Lung (tissue), 12 donors: ENCODE measurements around the gene MYOZ3. TPM values are rescaled to one million over a fixed set of nuclear protein-coding genes. Genes with fewer than 3 reads are reported as not detected.
A peak's percentile ranks its signal among the peaks of the same experiment; 100 is the strongest.

Experiments
- ATAC-seq: fragments of 200-7000 bp; cut with Tn5 transposase; one replicate; pipeline ENCODE4 v1.9.1; 2020; ENCODE audit warnings: moderate number of reproducible peaks; ENCODE audit not compliant: insufficient read depth, low FRiP score
- DNase-seq, 3 donors: peaks; one replicate each; pipeline ENCODE4 v3.0.0-alpha.2; 2013 to 2017
- H3K27ac ChIP-seq, 2 donors: one replicate each; pipeline ENCODE4 v1.5.1; 2013; ENCODE audit warnings: mild to moderate bottlenecking in 2 of 2, moderate library complexity in 2 of 2, control low read depth in 1 of 2, inconsistent platforms in 1 of 2, low read depth in 1 of 2, low read length in 1 of 2
- H3K27me3 ChIP-seq, 3 donors: one replicate each; pipeline ENCODE4 v1.5.1; 2013; ENCODE audit warnings: low read length in 2 of 3; ENCODE audit not compliant: control insufficient read depth in 3 of 3, insufficient read depth in 3 of 3
- H3K36me3 ChIP-seq, 4 donors: one replicate each; pipeline ENCODE4 v1.5.1; 2013; ENCODE audit warnings: low read length in 4 of 4, mild to moderate bottlenecking in 1 of 4, moderate library complexity in 1 of 4; ENCODE audit not compliant: control insufficient read depth in 4 of 4, insufficient read depth in 4 of 4
- H3K4me1 ChIP-seq, 5 donors: one replicate each; pipeline ENCODE4 v1.5.1; 2013; ENCODE audit warnings: low read length in 5 of 5, mild to moderate bottlenecking in 2 of 5, moderate library complexity in 1 of 5; ENCODE audit not compliant: control insufficient read depth in 5 of 5, insufficient read depth in 5 of 5
- H3K4me3 ChIP-seq: one replicate; pipeline ENCODE4 v1.5.1; 2013; ENCODE audit warnings: mild to moderate bottlenecking, control low read depth, moderate library complexity
- H3K9ac ChIP-seq, 2 donors: one replicate each; pipeline ENCODE4 v1.5.1; 2013; ENCODE audit warnings: low read length in 2 of 2, control low read depth in 1 of 2; ENCODE audit not compliant: insufficient read depth in 1 of 2
- H3K9me3 ChIP-seq, 4 donors: one replicate each; pipeline ENCODE4 v1.5.1; 2013; ENCODE audit warnings: low read length in 3 of 4, mild to moderate bottlenecking in 1 of 4, moderate library complexity in 1 of 4; ENCODE audit not compliant: control insufficient read depth in 4 of 4, insufficient read depth in 3 of 4
- CTCF ChIP-seq: IDR thresholded peaks from 2 replicates; pipeline ENCODE4 v1.5.1; 2012; ENCODE audit warnings: mild to moderate bottlenecking; ENCODE audit errors: control extremely low read depth, extremely low read depth
- WGBS, 2 donors: extraction: QIAGEN DNeasy Blood & Tissue Kit; methylation state at CpG; one replicate each; pipeline ENCODE4 v1.1.7; 2013; 5-methylcytosine and 5-hydroxymethylcytosine counted together
- polyA plus RNA-seq, 2 donors: library from polyadenylated mRNA; stranded (reverse); fragments of 200-250 nt; gene quantifications; one replicate each; pipeline ENCODE4 v1.2.1, GENCODE V29; 2013
- total RNA-seq, 2 donors: library from RNA; depleted of rRNA in 1 of 2; stranded (reverse); fragments of >200 nt in 1 of 2; gene quantifications; one replicate each; pipeline ENCODE4 v1.2.1, GENCODE V29; 2014 to 2021
- donor health status: control.
- donor health status: control.
- donor health status: Bipolar disorder and iron deficiency.
- donor health status: healthy.
- donor health status: DM: yes; HTN: yes; CAD: no.

The MYOZ3 gene
- total and polyA plus RNA-seq, 4 donors, result 0.39 to 2.4 (median 0.48) TPM

DNA sequence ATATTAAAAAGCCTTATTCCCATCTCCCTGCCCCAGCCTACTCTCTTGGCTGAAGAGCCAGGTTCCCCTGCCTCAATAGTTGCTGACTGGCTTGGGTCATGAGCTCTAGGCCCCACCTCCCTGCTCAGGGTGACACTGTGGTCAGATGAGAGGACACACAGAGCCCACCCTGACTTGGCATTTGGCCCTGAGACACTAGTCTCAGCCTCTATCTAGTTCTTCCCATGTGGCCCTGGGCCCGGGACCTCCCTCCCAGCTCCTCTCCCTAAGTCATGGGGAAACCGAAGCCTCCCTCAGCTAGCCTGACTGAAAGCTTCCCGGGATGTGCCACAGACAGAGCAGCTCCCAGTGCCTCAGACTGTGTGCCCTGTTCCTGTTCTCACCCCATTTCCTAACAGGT, 5.8 kb upstream of the MYOZ3 start:
- no peak for TF ChIP-seq CTCF
- DNase-seq, result no peak
- ATAC-seq, result no peak

GRCh38 chr5:150656191-150657132, 4.6 kb upstream of the MYOZ3 start:
- DNase-seq (peak; percentile 83 to 94 (median 93)), ATAC-seq (peak; percentile 61)
- peaks cover 0 to 8% (median 4%) of the 10 kb centered on the region in 4 donors for H3K36me3 ChIP-seq
- H3K27me3 ChIP-seq, result no peaks in the 10 kb centered on the region
- peak overlapping the region; percentile 59 to 76 for H3K27ac ChIP-seq
- peak; percentile 37 for TF ChIP-seq CTCF
- no peaks in the 10 kb centered on the region for H3K9me3 ChIP-seq
- 3 to 4% methylated on average over 47 to 99 of the region's 99 CpGs for WGBS, 2 donors
- H3K9ac ChIP-seq, result no peak overlapping the region
- H3K4me3 ChIP-seq, result peak overlapping the region; percentile 24
- peaks cover 0 to 27% (median 7%) of the 10 kb centered on the region in 5 donors for H3K4me1 ChIP-seq

More for the DNA sequence above, 5.8 kb upstream of the MYOZ3 start:
- no peaks in the 10 kb centered on the region for H3K27me3 ChIP-seq
- 88 to 96% methylated on average over 3 of the region's 3 CpGs for WGBS, 2 donors
- H3K9ac ChIP-seq, result no peak overlapping the region
- H3K4me1 ChIP-seq, result peaks cover 0 to 27% (median 7%) of the 10 kb centered on the region in 5 donors
- no peak overlapping the region for H3K27ac ChIP-seq
- H3K9me3 ChIP-seq, result no peaks in the 10 kb centered on the region
- H3K4me3 ChIP-seq, result no peak overlapping the region
- peaks cover 0 to 13% (median 12%) of the 10 kb centered on the region in 4 donors for H3K36me3 ChIP-seq

GRCh38 chr5:150658121-150658520, 2.9 kb upstream of the MYOZ3 start:
- no peak for ATAC-seq
- no peak for TF ChIP-seq CTCF
- H3K4me3 ChIP-seq, result no peak overlapping the region
- H3K4me1 ChIP-seq, result peaks cover 0 to 22% (median 7%) of the 10 kb centered on the region in 5 donors
- H3K36me3 ChIP-seq, result peaks cover 0 to 3% (median under 1%) of the 10 kb centered on the region in 4 donors
- H3K27me3 ChIP-seq, result no peaks in the 10 kb centered on the region
- 98% methylated on average over 4 of the region's 4 CpGs for WGBS, 2 donors
- H3K9me3 ChIP-seq, result no peaks in the 10 kb centered on the region
- peak overlapping the region; percentile 34 to 68 for H3K27ac ChIP-seq
- DNase-seq, result no peak
- H3K9ac ChIP-seq, result no peak overlapping the region
